Measurements from ENCODE around the gene SPOCK1.
"Not testable (repeated sequence)": the region's sequence is repeated elsewhere in the genome, so short reads cannot be mapped to it uniquely, and the experiment has no call there.

SPOCK1 gene

GRCh38 chr5:137259115-137259514 lies 240.0 kb downstream of the SPOCK1 start:
- not testable (repeated sequence) for FAIRE-seq

GRCh38 chr5:137254119-137255090 lies 244.7 kb downstream of the SPOCK1 start:
- no peak for FAIRE-seq

GRCh38 chr5:137252512-137252911 lies 246.6 kb downstream of the SPOCK1 start:
- FAIRE-seq, result no peak

GRCh38 chr5:137250421-137250820 lies 248.7 kb downstream of the SPOCK1 start:
- no peak for FAIRE-seq

GRCh38 chr5:137248527-137248926 lies 250.6 kb downstream of the SPOCK1 start:
- no peak for FAIRE-seq

GRCh38 chr5:137245438-137245837 lies 253.7 kb downstream of the SPOCK1 start:
- no peak for FAIRE-seq

GRCh38 chr5:137240285-137240684 lies 258.8 kb downstream of the SPOCK1 start:
- FAIRE-seq, result no peak

GRCh38 chr5:137236849-137237507 lies 262.1 kb downstream of the SPOCK1 start:
- FAIRE-seq, result no peak

- FAIRE-seq, result no peak
Observed at GRCh38 chr5:137236252-137236651, 262.9 kb downstream of the SPOCK1 start.

GRCh38 chr5:137234973-137235943 lies 263.9 kb downstream of the SPOCK1 start:
- no peak for FAIRE-seq

- no peak for FAIRE-seq
Observed at GRCh38 chr5:137233726-137234125, 265.4 kb downstream of the SPOCK1 start.

GRCh38 chr5:137233304-137233703 lies 265.8 kb downstream of the SPOCK1 start:
- FAIRE-seq, result not testable (repeated sequence)

GRCh38 chr5:137231540-137231939 lies 267.6 kb downstream of the SPOCK1 start:
- FAIRE-seq, result no peak

- FAIRE-seq, result no peak
Observed at GRCh38 chr5:137228816-137229215, 270.3 kb downstream of the SPOCK1 start.

GRCh38 chr5:137226081-137226480 lies 273.0 kb downstream of the SPOCK1 start:
- FAIRE-seq, result no peak

GRCh38 chr5:137223324-137224295 lies 275.5 kb downstream of the SPOCK1 start:
- FAIRE-seq, result no peak

- no peak for FAIRE-seq
Observed at GRCh38 chr5:137221943-137222342, 277.2 kb downstream of the SPOCK1 start.

- FAIRE-seq, result no peak
Observed at GRCh38 chr5:137220523-137220927, 278.6 kb downstream of the SPOCK1 start.

GRCh38 chr5:137218896-137219295 lies 280.2 kb downstream of the SPOCK1 start:
- no peak for FAIRE-seq

GRCh38 chr5:137218471-137218870 lies 280.7 kb downstream of the SPOCK1 start:
- no peak for FAIRE-seq

GRCh38 chr5:137217599-137218200 lies 281.4 kb downstream of the SPOCK1 start:
- no peak for FAIRE-seq
